ENCODE measurements around the gene LCNL1.

LCNL1 gene

DNA sequence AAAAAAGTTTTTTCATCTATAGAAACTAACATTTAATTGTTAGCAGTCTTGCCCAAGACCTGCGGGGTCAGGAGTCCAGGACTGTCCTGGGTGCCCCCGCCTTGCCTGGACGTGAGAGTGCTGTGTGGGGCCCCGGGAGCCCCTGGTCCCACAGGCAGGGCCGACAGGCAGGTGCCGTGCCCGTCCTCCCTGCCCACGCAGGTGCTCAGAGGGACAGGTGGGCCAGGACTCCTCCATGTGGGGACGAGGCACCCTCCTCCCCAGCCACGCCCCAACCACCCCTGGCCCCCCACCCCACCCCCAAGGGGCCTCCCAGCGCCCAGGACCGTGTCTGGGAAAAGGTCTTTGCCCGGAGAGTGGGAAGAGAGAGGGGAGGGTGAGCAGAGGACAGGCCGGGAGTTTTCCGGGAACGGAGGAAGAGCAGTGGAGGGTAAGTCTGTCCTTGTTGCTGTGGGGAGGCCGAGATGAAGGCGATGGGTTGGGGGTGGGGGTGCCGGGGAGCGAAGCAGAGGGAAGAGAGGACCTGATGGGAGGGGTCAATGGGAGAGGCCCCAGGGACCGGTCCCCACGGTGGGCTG, 33.5 kb upstream of the LCNL1 start:
- Histone ChIP-seq H3K27ac (ENCODE audit: low read length) (peak overlapping the region; percentile 45), H3K4me1 (ENCODE audit: control insufficient read depth in 1 of 2, insufficient read depth in 2 of 2, low read length in 2 of 2) (peaks cover 0 to 13% of the 10 kb centered on the region in 2 donors), H3K36me3 (ENCODE audit: control insufficient read depth in 1 of 2, insufficient read depth in 2 of 2, low read length in 2 of 2) (no peaks in the 10 kb centered on the region), H3K4me3 (ENCODE audit: low read depth in 1 of 2, low read length in 2 of 2) (peak overlapping the region; percentile 53 to 92), H3K27me3 (ENCODE audit: low read depth, low read length) (no peaks in the 10 kb centered on the region), H3K9me3 (ENCODE audit: control insufficient read depth in 1 of 2, low read length in 2 of 2) (no peaks in the 10 kb centered on the region)

DNA sequence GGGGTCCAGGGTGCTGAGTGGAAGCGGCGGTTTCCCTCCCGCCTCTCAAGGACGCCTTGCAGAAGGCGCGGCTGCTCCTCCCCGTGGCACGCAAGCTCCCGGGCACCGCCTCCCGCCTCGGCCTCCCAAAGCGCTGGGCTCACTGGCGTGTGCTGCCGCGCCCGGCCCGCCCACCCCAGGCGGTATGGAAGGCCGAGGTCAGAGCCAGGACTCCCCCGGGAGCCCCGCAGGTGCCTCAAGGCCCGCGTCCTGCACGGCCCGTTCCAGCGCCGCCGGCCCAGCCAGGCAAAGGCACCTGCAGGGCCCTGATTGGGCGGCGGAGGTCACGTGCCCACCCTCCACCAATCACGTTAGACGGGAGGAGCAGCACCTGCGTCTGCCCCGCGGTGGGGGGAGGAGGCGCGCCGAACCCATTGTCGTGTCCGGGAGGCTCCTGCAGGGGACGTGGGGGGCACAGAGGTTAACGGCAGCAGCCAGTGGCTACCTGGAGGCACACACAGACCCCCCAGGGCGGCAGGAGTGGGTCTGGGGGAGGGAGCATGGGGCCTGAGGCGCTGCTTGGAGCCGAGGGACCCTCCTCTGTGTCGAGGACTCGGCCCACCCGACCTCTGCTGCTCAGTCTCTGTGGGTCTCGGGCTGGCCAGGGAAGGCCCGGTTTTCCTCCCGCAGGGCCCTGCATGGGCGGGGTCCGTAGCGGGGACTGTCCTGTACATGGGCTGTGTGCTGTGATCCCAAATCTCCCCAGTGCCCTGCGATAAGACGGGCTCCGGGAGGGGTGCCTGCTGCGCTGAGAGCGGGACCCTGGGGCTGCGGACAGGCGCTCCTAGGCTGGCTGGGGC, 32.8 kb upstream of the LCNL1 start:
- H3K9me3 ChIP-seq (ENCODE audit: control insufficient read depth in 1 of 2, low read length in 2 of 2), result no peaks in the 10 kb centered on the region
- H3K27me3 ChIP-seq (ENCODE audit: low read depth, low read length), result no peaks in the 10 kb centered on the region
- no peaks in the 10 kb centered on the region for H3K36me3 ChIP-seq (ENCODE audit: control insufficient read depth in 1 of 2, insufficient read depth in 2 of 2, low read length in 2 of 2)
- peak overlapping the region; percentile 53 to 92 for H3K4me3 ChIP-seq (ENCODE audit: low read depth in 1 of 2, low read length in 2 of 2)
- H3K4me1 ChIP-seq (ENCODE audit: control insufficient read depth in 1 of 2, insufficient read depth in 2 of 2, low read length in 2 of 2), result peaks cover 0 to 13% of the 10 kb centered on the region in 2 donors
- peak overlapping the region; percentile 60 for H3K27ac ChIP-seq (ENCODE audit: low read length)

DNA sequence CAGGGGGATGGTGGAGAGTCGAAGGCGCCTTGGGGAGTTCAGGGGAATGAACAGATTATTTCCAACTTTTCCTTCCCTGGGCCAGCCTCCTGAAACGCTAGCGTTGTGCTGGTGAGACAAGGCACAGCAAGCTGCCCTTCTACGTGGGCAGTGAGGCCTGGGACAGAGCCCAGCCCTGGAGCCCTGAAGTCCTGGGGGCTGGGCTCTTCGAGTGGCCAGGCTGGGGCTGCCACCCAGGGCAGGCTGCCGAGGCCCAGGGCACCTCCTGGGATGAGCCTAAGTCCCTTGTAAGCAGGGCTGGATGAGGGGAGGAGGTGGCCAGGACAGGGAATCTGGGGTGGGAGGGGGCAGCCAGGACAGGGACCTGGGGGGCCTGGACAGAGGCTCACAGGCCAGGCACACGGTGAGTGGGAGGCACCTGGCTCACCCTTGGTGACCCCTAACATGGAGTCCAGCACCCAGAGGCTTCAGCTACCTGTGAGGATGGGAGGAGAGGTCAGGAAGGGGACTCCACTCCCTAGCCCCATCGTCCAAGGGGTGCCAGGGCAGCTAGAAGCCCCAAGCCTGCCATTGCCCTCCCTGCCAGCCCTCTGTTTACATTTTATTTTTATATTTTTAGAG, 32.0 kb upstream of the LCNL1 start:
- no peaks in the 10 kb centered on the region for H3K27me3 ChIP-seq (ENCODE audit: low read depth, low read length)
- peak overlapping the region; percentile 53 to 92 for H3K4me3 ChIP-seq (ENCODE audit: low read depth in 1 of 2, low read length in 2 of 2)
- no peaks in the 10 kb centered on the region for H3K9me3 ChIP-seq (ENCODE audit: control insufficient read depth in 1 of 2, low read length in 2 of 2)
- peak overlapping the region; percentile 60 for H3K27ac ChIP-seq (ENCODE audit: low read length)
- H3K36me3 ChIP-seq (ENCODE audit: control insufficient read depth in 1 of 2, insufficient read depth in 2 of 2, low read length in 2 of 2), result no peaks in the 10 kb centered on the region
- H3K4me1 ChIP-seq (ENCODE audit: control insufficient read depth in 1 of 2, insufficient read depth in 2 of 2, low read length in 2 of 2), result peaks cover 0 to 13% of the 10 kb centered on the region in 2 donors

DNA sequence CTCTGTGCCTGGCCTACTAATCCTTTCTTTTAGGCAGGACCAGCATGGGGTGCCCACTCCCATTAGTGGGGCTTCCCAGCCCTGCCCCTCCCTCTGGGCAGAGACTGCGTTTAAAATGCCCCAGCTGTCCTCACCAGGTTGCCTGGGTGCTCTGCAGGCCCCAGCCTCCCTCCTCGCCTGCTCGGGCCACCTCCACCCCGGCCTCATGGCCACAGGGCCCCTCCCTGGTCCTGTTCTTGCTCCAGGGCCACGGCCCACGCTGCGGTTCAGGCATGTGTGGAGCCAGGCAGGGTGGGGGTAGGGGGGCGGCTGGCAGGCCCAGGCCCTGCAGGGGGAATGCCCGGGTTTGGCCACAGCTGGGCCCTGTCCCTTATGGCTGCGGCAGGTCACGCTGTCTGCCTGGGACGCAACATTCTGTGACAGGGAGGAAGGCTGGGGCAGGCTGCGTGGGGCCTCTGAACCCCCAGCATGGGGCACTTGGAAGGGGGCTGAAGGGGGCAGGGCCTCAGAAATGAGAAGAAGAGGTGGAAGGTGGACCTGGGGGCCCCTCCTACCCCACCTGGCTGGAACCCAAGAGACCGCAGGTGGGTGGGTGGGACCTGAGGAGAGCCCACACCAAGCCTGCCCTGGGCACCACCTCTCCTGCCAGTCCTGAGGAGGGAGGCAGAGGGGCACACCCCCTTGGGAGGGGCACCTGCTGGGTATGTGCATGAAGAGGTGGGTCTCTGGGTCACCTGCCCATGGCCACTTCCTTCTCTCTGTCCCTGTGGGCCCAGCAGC, 31.1 kb upstream of the LCNL1 start, which contains the start of gene LCN12:
LCN12 (plus strand) TSS at position 733 of the 780 bp plus-strand sequence. CDS start 55 bp downstream, outside the sequence.
- Histone ChIP-seq H3K4me1 (ENCODE audit: control insufficient read depth in 1 of 2, insufficient read depth in 2 of 2, low read length in 2 of 2) (peaks cover 0 to 13% of the 10 kb centered on the region in 2 donors), H3K36me3 (ENCODE audit: control insufficient read depth in 1 of 2, insufficient read depth in 2 of 2, low read length in 2 of 2) (no peaks in the 10 kb centered on the region), H3K27me3 (ENCODE audit: low read depth, low read length) (no peaks in the 10 kb centered on the region), H3K9me3 (ENCODE audit: control insufficient read depth in 1 of 2, low read length in 2 of 2) (no peaks in the 10 kb centered on the region), H3K27ac (ENCODE audit: low read length) (no peak within 1 kb of the TSS), H3K4me3 (ENCODE audit: low read depth in 1 of 2, low read length in 2 of 2) (no peak within 1 kb of the TSS)

DNA sequence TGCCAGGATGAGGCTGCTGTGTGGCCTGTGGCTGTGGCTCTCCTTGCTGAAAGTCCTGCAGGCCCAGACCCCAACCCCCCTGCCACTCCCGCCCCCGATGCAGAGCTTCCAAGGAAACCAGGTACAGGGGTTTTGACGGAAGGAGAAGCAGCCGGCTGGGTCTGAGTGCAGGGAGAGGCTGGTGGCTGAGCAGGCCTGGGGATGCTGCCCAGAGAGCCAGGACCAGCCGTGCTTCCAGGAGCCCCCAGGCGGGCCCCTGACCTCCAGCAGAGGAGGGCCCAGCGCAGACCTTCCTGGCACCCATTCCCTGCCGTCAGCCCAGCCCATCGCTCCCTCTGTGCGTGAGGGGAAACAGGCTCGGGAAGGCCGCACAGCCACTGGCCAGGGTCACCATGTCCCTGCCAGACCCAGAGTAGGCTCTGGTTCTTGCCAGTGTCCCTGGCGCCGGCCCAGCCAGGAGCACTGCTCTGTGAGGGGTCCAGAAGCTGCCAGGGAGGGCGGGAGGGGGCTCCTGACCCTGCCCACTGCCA, 30.4 kb upstream of the LCNL1 start:
- no peak overlapping the region for H3K4me3 ChIP-seq (ENCODE audit: low read depth in 1 of 2, low read length in 2 of 2)
- H3K4me1 ChIP-seq (ENCODE audit: control insufficient read depth in 1 of 2, insufficient read depth in 2 of 2, low read length in 2 of 2), result peaks cover 0 to 13% of the 10 kb centered on the region in 2 donors
- H3K9me3 ChIP-seq (ENCODE audit: control insufficient read depth in 1 of 2, low read length in 2 of 2), result no peaks in the 10 kb centered on the region
- H3K36me3 ChIP-seq (ENCODE audit: control insufficient read depth in 1 of 2, insufficient read depth in 2 of 2, low read length in 2 of 2), result no peaks in the 10 kb centered on the region
- no peaks in the 10 kb centered on the region for H3K27me3 ChIP-seq (ENCODE audit: low read depth, low read length)
- H3K27ac ChIP-seq (ENCODE audit: low read length), result no peak overlapping the region

DNA sequence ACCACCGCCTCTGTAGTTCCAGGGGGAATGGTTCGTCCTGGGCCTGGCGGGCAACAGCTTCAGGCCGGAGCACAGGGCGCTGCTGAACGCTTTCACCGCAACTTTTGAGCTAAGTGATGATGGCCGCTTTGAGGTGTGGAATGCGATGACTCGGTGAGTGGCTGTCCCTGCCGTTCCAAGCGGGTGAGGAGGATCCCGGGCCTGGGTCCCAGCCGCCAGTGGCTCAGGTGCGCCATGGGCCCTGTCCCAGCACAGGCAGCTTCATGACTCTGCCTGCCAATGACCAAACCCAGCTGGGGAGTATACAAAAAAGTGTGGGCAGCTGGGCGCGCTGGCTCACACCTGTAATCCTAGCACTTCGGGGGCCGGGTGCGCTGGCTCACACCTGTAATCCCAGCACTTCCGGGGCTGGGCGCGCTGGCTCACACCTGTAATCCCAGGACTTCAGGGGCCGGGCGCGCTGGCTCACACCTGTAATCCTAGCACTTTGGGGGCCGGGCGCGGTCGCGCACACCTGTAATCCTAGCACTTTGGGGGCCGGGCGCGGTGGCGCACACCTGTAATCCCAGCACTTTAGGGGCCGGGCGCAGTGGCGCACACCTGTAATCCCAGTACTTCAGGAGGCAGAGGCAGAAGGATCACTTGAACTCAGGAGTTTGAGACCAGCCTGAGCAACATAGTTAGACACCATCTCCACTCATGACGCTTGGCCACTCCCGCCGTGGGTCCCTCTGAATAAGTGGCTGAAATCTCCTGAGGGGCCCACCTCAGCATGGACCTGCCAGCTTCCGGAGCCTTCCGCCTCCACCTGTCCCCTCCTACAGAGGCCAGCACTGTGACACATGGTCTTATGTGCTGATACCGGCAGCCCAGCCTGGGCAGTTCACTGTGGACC, 29.7 kb upstream of the LCNL1 start:
- Histone ChIP-seq H3K27ac (ENCODE audit: low read length) (no peak overlapping the region), H3K4me1 (ENCODE audit: control insufficient read depth in 1 of 2, insufficient read depth in 2 of 2, low read length in 2 of 2) (peaks cover 0 to 13% of the 10 kb centered on the region in 2 donors), H3K4me3 (ENCODE audit: low read depth in 1 of 2, low read length in 2 of 2) (no peak overlapping the region)

DNA sequence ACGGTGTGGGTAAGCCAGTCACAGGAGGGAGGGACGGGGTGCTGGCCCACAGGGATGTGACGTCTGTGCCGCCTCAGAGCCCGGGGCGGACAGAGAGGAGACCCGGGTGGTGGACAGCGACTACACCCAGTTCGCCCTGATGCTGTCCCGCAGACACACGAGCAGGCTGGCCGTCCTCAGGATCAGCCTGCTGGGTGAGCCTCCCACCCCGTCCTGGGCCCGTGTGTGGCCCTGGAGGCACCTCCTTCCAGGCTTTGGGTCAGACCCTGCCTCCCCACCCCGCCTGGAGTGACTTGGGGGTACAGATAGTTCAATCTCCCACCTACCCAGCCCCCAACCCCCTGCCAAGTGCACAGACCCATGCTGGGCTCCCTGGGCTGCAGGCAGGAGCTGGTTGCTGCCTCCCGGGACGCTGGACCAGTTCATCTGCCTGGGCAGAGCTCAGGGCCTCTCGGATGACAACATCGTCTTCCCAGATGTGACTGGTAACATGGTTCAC, 29.0 kb upstream of the LCNL1 start:
- Histone ChIP-seq H3K9me3 (ENCODE audit: control insufficient read depth in 1 of 2, low read length in 2 of 2) (no peaks in the 10 kb centered on the region), H3K4me1 (ENCODE audit: control insufficient read depth in 1 of 2, insufficient read depth in 2 of 2, low read length in 2 of 2) (peaks cover 0 to 13% of the 10 kb centered on the region in 2 donors), H3K27ac (ENCODE audit: low read length) (no peak overlapping the region), H3K27me3 (ENCODE audit: low read depth, low read length) (no peaks in the 10 kb centered on the region), H3K4me3 (ENCODE audit: low read depth in 1 of 2, low read length in 2 of 2) (no peak overlapping the region), H3K36me3 (ENCODE audit: control insufficient read depth in 1 of 2, insufficient read depth in 2 of 2, low read length in 2 of 2) (no peaks in the 10 kb centered on the region)

More for the DNA sequence above, 29.7 kb upstream of the LCNL1 start:
- no peaks in the 10 kb centered on the region for H3K27me3 ChIP-seq (ENCODE audit: low read depth, low read length)
- H3K36me3 ChIP-seq (ENCODE audit: control insufficient read depth in 1 of 2, insufficient read depth in 2 of 2, low read length in 2 of 2), result no peaks in the 10 kb centered on the region
- H3K9me3 ChIP-seq (ENCODE audit: control insufficient read depth in 1 of 2, low read length in 2 of 2), result no peaks in the 10 kb centered on the region

DNA sequence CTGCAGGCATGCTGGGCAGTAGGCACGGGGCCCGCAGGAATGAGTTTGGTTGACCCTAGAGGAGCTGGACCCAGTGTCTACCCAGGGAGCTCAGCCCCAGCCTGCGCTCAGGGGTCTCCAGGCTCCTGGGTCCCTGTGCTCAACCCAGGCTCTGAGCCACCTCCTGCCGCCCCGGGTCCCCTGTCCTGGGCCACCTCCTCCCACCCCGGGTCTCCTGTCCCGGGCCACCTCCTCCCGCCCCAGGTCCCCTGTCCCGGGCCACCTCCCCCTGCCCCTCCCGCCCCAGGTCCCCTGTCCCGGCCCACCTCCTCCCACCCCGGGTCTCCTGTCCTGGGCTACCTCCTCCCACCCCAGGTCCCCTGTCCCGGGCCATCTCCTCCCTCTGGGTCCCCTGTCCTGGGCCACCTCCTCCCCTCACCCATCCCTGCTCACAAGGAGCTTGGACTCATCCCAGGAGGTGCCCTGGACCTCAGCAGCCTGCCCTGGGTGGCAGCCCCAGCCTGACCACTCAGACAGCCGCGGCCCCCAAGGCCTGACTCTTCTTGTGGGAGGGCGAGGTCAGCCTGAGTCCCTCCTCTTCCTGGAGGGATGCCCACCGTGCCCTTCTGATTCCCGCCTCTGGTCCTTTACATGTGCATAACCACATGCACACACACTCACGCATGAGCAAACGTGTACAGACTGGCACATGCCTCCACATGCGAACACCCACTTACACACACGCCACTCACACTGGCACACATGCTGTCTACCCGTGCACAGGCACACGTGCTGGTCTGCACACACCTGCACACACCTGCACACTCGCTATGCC, 28.3 kb upstream of the LCNL1 start:
- Histone ChIP-seq H3K27ac (ENCODE audit: low read length) (no peak overlapping the region), H3K4me3 (ENCODE audit: low read depth in 1 of 2, low read length in 2 of 2) (no peak overlapping the region), H3K36me3 (ENCODE audit: control insufficient read depth in 1 of 2, insufficient read depth in 2 of 2, low read length in 2 of 2) (no peaks in the 10 kb centered on the region), H3K27me3 (ENCODE audit: low read depth, low read length) (no peaks in the 10 kb centered on the region), H3K4me1 (ENCODE audit: control insufficient read depth in 1 of 2, insufficient read depth in 2 of 2, low read length in 2 of 2) (peaks cover 0 to 9% of the 10 kb centered on the region in 2 donors), H3K9me3 (ENCODE audit: control insufficient read depth in 1 of 2, low read length in 2 of 2) (no peaks in the 10 kb centered on the region)

DNA sequence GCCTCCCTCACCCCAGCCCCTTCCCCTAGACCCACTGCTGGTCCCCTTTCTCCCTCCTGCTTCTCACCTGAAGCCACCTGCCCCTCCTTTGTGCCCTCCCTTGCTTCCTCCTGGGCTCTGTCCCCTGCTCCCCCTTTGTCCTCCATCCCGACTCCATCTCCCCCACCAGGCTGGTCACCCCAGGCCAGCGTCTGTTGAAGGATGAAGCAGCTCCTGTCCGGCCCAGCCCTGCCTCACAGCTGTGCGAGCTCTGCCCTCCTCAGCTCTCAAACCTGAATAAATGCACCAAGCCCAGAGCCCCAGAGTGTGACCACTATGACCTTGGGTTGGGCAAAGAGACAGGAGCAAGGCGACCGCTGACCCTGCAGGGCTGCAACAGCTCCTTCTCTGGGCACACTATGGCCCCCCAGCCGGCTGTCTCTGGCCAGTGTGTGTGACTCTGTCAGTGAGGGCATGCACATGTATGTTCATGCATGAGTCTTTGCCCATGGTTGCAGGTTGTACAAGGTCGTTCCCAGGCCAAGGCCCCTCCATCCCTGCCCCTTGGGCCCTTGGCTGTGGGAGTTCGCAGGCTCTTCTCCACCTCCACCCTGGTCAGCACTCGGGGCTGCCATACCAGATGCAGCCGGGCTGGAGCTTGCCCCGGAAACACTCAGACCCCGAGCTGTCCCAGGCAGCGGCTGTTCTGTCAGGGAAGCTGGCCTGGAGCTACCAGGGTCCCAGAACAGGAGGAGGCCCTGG, 27.4 kb upstream of the LCNL1 start:
- no peak overlapping the region for H3K27ac ChIP-seq (ENCODE audit: low read length)
- no peaks in the 10 kb centered on the region for H3K27me3 ChIP-seq (ENCODE audit: low read depth, low read length)
- peaks cover 0 to 4% of the 10 kb centered on the region in 2 donors for H3K4me1 ChIP-seq (ENCODE audit: control insufficient read depth in 1 of 2, insufficient read depth in 2 of 2, low read length in 2 of 2)
- H3K9me3 ChIP-seq (ENCODE audit: control insufficient read depth in 1 of 2, low read length in 2 of 2), result no peaks in the 10 kb centered on the region
- no peaks in the 10 kb centered on the region for H3K36me3 ChIP-seq (ENCODE audit: control insufficient read depth in 1 of 2, insufficient read depth in 2 of 2, low read length in 2 of 2)
- H3K4me3 ChIP-seq (ENCODE audit: low read depth in 1 of 2, low read length in 2 of 2), result no peak overlapping the region
